GM12801 (cell line): Measurements from ENCODE around the gene TRAK1.

Source experiments
- CTCF ChIP-seq: IDR thresholded peaks from one replicate; pipeline ENCODE4 v1.5.1; 2011; ENCODE audit warnings: control low read depth; ENCODE audit not compliant: insufficient read length; ENCODE audit errors: extremely low read depth

TRAK1 gene

GRCh38 chr3:42052484-42053351 lies 38.4 kb upstream of the TRAK1 start:
- no peak for TF ChIP-seq CTCF

- no peak for TF ChIP-seq CTCF
These were observed 37.7 kb upstream of the TRAK1 start for GRCh38 chr3:42053476-42053875.

- TF ChIP-seq CTCF, result no peak
These were observed 35.9 kb upstream of the TRAK1 start for GRCh38 chr3:42055291-42055690.

- no peak for TF ChIP-seq CTCF
These were observed 34.3 kb upstream of the TRAK1 start for GRCh38 chr3:42056840-42057239.

- TF ChIP-seq CTCF, result no peak
These were observed 33.5 kb upstream of the TRAK1 start for GRCh38 chr3:42057561-42058211.

- TF ChIP-seq CTCF, result no peak
These were observed 30.0 kb upstream of the TRAK1 start for GRCh38 chr3:42061025-42061712.

GRCh38 chr3:42061713-42062380 lies 29.3 kb upstream of the TRAK1 start:
- no peak for TF ChIP-seq CTCF
